PFSK-1 (cell line): ENCODE data around the gene SFXN2.

Experiments
- FOXP2 ChIP-seq: optimal IDR thresholded peaks from 2 replicates; pipeline ENCODE3; 2011; ENCODE audit warnings: borderline replicate concordance, control low read depth, inconsistent platforms; ENCODE audit not compliant: insufficient read depth; ENCODE audit errors: extremely low read length, extremely low read depth
- POLR2AphosphoS5 ChIP-seq: IDR thresholded peaks from 2 replicates; pipeline ENCODE4 v1.6.1; 2012; ENCODE audit warnings: low read depth, mild to moderate bottlenecking, control low read depth, low read length, moderate library complexity
- SIN3A ChIP-seq: IDR thresholded peaks from 2 replicates; pipeline ENCODE4 v1.6.1; 2012; ENCODE audit warnings: mild to moderate bottlenecking, low read length, moderate library complexity, borderline replicate concordance; ENCODE audit not compliant: insufficient read depth
- TAF1 ChIP-seq: IDR thresholded peaks from 2 replicates; pipeline ENCODE4 v1.6.1; 2012; ENCODE audit warnings: low read length, control low read depth, borderline replicate concordance; ENCODE audit not compliant: insufficient read depth
- TF ChIP-seq, protein P1 (sequence below), 2 experiments: IDR thresholded peaks; 2 replicates each; pipeline versions ENCODE4 v1.6.1 to v1.8.0; 2011 to 2012; ENCODE audit warnings: low read depth in 2 of 2, low read length in 2 of 2, control low read depth in 1 of 2, inconsistent platforms in 1 of 2, mild to moderate bottlenecking in 1 of 2, moderate library complexity in 1 of 2; ENCODE audit not compliant: insufficient read depth in 1 of 2

SFXN2 gene

DNA sequence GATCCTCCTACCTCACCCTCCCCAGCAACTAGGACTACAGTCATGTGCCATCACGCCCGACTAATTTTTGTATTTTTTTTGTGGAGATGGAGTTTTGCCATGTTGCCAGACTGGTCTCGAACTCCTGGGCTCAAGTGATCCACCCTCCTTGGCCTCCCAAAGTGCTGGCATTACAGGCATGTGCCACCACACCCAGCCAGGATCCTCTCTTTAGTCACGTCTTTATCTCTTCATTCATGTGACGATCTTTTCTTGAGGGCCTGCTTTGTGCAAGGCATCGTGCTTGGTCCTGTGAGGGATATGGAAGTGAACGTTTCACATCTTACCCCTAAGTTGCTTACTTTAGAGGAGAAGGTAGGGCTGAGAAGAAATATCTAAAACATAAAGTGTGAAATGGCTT, 50.9 kb downstream of the SFXN2 start:
- TF ChIP-seq FOXP2 = no peak
- TF ChIP-seq POLR2AphosphoS5 = no peak
- TF ChIP-seq TAF1 = no peak
- TF ChIP-seq, protein P1, sequence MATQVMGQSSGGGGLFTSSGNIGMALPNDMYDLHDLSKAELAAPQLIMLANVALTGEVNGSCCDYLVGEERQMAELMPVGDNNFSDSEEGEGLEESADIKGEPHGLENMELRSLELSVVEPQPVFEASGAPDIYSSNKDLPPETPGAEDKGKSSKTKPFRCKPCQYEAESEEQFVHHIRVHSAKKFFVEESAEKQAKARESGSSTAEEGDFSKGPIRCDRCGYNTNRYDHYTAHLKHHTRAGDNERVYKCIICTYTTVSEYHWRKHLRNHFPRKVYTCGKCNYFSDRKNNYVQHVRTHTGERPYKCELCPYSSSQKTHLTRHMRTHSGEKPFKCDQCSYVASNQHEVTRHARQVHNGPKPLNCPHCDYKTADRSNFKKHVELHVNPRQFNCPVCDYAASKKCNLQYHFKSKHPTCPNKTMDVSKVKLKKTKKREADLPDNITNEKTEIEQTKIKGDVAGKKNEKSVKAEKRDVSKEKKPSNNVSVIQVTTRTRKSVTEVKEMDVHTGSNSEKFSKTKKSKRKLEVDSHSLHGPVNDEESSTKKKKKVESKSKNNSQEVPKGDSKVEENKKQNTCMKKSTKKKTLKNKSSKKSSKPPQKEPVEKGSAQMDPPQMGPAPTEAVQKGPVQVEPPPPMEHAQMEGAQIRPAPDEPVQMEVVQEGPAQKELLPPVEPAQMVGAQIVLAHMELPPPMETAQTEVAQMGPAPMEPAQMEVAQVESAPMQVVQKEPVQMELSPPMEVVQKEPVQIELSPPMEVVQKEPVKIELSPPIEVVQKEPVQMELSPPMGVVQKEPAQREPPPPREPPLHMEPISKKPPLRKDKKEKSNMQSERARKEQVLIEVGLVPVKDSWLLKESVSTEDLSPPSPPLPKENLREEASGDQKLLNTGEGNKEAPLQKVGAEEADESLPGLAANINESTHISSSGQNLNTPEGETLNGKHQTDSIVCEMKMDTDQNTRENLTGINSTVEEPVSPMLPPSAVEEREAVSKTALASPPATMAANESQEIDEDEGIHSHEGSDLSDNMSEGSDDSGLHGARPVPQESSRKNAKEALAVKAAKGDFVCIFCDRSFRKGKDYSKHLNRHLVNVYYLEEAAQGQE (IDR thresholded peaks at IDR 0.05; ENCODE audit: insufficient read depth in 1 of 2, low read depth in 2 of 2, low read length in 2 of 2) = no peak
- TF ChIP-seq SIN3A = no peak

DNA sequence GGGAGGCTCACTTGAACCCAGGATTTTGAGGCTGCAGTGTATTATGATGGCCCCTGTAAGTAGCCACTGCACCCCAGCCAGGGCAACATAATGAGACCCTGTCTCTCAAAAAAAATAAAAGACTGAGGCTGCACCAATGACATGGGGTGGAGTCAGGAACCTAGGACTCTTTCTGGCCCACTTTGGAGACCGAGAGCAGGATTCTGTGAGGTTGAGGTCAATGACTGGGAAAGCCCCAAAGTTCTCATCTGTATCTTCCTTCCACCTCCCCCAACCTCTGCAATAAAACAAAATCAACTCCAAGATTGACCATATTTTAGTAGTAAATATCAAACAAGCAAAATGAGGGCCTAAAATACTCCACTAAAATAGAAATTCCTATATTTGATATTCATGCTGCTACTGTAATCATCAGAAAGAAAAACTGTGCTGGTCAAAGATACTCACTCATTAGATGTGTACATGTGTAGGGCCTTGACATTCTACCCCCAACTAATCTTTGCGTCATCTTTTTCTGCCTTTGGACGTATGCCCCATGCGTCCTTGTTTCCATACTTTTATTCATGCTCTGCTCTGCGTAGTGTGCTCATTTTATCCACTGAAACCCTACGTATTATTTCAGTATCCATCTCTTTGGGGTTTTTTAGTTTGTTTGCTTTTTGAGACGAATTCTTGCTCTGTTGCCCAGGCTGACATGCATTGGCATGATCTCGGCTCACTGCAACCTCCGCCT, 53.2 kb downstream of the SFXN2 start:
- TF ChIP-seq, protein P1 (IDR thresholded peaks at IDR 0.05; ENCODE audit: insufficient read depth in 1 of 2, low read depth in 2 of 2, low read length in 2 of 2) = no peak
- TF ChIP-seq TAF1 = no peak
- TF ChIP-seq SIN3A = no peak
- no peak for TF ChIP-seq POLR2AphosphoS5

DNA sequence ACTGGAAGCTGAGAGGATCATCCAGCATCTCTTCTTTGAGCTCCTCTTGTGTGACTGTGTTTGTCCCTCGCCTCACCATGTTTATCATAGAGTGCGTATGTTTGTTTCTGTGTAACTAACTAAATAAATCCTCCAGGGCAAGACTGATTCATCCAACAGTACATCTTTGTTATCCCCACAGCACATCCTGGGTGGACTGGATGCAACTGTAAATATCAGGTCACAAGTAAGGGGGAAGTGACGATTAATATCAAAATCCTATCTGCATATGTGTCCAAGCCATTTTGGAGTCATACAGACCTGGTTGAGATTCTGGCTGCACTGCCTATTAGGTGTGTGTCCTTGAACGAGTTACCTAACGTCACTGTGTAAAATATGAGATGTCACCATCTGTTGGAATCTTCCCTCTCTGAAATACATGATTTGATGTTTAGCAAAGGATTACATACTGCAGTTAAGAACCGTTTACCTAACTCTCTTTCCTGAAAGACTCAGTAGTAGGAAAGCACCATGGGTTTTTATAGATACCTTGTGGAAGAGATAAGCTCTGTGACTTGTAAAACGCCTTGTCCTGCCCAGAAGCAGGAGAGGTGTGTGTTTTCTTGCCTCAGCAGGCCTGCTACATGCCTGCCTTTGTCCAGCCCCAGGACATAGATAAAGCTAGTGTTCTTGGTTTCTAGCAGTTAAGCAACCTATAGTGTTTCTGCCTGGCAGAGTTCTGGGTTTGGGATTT, 55.1 kb downstream of the SFXN2 start:
- TF ChIP-seq FOXP2 = no peak
- TF ChIP-seq SIN3A = no peak
- TF ChIP-seq, protein P1 (IDR thresholded peaks at IDR 0.05; ENCODE audit: insufficient read depth in 1 of 2, low read depth in 2 of 2, low read length in 2 of 2) = no peak
- no peak for TF ChIP-seq POLR2AphosphoS5
- TF ChIP-seq TAF1 = no peak

DNA sequence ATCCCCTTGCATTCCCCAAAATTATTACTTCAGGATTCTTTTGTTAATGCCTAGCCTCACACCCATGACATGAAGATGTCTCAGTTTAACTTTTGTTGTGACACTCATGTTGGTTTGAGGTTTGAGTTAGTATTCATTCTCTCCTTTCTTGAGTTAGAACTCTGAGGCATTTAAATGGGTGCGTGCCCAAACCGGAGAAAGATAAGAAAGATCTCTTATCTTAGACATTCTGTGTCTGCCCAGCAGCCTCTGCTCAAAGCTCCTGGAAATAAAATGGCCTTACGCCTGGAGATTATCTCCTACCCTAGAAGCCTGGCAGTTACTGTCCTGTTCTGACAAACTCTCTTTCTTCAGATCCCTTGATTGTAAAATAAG, 55.7 kb downstream of the SFXN2 start:
- TF ChIP-seq FOXP2 (no peak), SIN3A (no peak)

DNA sequence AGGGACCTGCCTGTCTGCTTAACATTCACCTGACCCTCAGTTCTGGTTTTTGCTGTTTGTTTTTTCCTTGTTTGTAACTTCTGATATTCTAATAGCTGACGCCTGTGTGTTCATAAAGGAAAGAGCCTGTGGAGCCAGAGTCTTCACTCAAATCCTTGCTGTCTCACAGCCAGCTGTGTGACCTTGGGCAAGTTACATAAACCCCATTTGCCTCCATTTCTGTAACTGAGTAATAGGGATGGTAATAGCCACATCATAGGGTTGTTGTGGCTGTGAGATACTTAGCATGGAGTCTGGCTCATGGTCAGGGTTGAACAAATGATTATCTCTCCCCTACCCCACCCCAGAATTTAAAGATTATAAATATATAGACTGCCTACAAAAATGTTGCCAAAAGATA, 56.4 kb downstream of the SFXN2 start:
- TF ChIP-seq FOXP2 (no peak), SIN3A (no peak), POLR2AphosphoS5 (no peak), TAF1 (no peak)
- TF ChIP-seq, protein P1 (IDR thresholded peaks at IDR 0.05; ENCODE audit: insufficient read depth in 1 of 2, low read depth in 2 of 2, low read length in 2 of 2) = no peak
